Measurements from ENCODE around the gene CSF1.

The CSF1 gene

DNA sequence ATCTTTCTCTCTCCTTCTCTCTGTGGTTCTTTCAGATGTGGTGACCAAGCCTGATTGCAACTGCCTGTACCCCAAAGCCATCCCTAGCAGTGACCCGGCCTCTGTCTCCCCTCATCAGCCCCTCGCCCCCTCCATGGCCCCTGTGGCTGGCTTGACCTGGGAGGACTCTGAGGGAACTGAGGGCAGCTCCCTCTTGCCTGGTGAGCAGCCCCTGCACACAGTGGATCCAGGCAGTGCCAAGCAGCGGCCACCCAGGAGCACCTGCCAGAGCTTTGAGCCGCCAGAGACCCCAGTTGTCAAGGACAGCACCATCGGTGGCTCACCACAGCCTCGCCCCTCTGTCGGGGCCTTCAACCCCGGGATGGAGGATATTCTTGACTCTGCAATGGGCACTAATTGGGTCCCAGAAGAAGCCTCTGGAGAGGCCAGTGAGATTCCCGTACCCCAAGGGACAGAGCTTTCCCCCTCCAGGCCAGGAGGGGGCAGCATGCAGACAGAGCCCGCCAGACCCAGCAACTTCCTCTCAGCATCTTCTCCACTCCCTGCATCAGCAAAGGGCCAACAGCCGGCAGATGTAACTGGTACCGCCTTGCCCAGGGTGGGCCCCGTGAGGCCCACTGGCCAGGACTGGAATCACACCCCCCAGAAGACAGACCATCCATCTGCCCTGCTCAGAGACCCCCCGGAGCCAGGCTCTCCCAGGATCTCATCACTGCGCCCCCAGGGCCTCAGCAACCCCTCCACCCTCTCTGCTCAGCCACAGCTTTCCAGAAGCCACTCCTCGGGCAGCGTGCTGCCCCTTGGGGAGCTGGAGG, 12.7 kb downstream of the CSF1 start:
- Histone ChIP-seq H3K79me2 (ENCODE audit: insufficient read depth, low read depth) (no peaks in the 10 kb centered on the region), H3K4me2 (0 out of 2 replicates have a peak overlapping the region, but pooled peaks have one; percentile 30), H3K27me3 (ENCODE audit: insufficient read depth, low read depth) (no peaks in the 10 kb centered on the region), H3K4me3 (IDR thresholded peaks at IDR 0.05; ENCODE audit: insufficient read depth, low read depth, low read length) (peak overlapping the region; percentile 78), H4K20me1 (ENCODE audit: insufficient read depth) (no peaks in the 10 kb centered on the region), H3K27ac (no peak overlapping the region), H3K9ac (peak overlapping the region; percentile 9; the same call in 1 of the 2 replicates), H3K4me1 (ENCODE audit: low read depth, poor library complexity, severe bottlenecking) (no peaks in the 10 kb centered on the region), H3K36me3 (ENCODE audit: insufficient read depth) (no peaks in the 10 kb centered on the region), H2AFZ (ENCODE audit: low read depth) (peak overlapping the region; percentile 6; the same call in 1 of the 2 replicates)
- TF ChIP-seq, protein P1, sequence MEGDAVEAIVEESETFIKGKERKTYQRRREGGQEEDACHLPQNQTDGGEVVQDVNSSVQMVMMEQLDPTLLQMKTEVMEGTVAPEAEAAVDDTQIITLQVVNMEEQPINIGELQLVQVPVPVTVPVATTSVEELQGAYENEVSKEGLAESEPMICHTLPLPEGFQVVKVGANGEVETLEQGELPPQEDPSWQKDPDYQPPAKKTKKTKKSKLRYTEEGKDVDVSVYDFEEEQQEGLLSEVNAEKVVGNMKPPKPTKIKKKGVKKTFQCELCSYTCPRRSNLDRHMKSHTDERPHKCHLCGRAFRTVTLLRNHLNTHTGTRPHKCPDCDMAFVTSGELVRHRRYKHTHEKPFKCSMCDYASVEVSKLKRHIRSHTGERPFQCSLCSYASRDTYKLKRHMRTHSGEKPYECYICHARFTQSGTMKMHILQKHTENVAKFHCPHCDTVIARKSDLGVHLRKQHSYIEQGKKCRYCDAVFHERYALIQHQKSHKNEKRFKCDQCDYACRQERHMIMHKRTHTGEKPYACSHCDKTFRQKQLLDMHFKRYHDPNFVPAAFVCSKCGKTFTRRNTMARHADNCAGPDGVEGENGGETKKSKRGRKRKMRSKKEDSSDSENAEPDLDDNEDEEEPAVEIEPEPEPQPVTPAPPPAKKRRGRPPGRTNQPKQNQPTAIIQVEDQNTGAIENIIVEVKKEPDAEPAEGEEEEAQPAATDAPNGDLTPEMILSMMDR (conservative IDR thresholded peaks at IDR 0.05; ENCODE audit: low read depth, low read length), result peak; percentile 75

DNA sequence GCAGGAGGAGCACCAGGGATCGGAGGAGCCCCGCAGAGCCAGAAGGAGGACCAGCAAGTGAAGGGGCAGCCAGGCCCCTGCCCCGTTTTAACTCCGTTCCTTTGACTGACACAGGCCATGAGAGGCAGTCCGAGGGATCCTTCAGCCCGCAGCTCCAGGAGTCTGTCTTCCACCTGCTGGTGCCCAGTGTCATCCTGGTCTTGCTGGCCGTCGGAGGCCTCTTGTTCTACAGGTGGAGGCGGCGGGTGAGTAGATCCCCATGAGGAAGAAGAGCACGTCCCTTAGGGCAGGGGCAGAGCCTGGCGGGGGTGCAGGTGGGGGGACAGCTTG, 13.3 kb downstream of the CSF1 start:
- H3K4me3 ChIP-seq (IDR thresholded peaks at IDR 0.05; ENCODE audit: insufficient read depth, low read depth, low read length), result peak overlapping the region; percentile 78
- TF ChIP-seq, protein P1 (conservative IDR thresholded peaks at IDR 0.05; ENCODE audit: low read depth, low read length), result no peak
- H4K20me1 ChIP-seq (ENCODE audit: insufficient read depth), result no peaks in the 10 kb centered on the region
- H3K79me2 ChIP-seq (ENCODE audit: insufficient read depth, low read depth), result no peaks in the 10 kb centered on the region
- H3K27me3 ChIP-seq (ENCODE audit: insufficient read depth, low read depth), result no peaks in the 10 kb centered on the region
- no peak overlapping the region for H3K27ac ChIP-seq
- peak overlapping the region; percentile 9; the same call in 1 of the 2 replicates for H3K9ac ChIP-seq
- H2AFZ ChIP-seq (ENCODE audit: low read depth), result no peak overlapping the region; the same call in 1 of the 2 replicates
- H3K4me2 ChIP-seq, result peak overlapping the region; percentile 30; the same call in 1 of the 2 replicates
- no peaks in the 10 kb centered on the region for H3K36me3 ChIP-seq (ENCODE audit: insufficient read depth)
- H3K4me1 ChIP-seq (ENCODE audit: low read depth, poor library complexity, severe bottlenecking), result no peaks in the 10 kb centered on the region

DNA sequence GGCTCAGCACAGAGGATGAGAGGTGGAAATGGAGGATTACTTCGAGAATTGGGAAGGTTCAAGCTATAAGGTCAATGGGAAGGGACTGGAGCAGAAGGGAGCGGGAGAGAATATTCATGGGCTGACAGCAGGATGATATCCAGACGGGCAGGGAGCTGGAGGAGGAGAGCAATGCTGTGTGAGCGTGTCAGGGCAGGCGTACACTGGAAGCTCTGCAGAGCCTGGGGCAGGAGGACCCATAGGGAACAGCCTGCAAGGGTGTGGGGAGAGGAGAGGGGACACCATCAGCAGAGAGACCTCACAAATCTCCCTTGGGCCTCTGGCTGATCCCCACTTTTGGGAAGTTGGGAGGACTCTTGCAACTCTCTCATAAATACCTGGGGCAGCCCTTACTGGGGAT, 13.7 kb downstream of the CSF1 start:
- H3K4me2 ChIP-seq, result peak overlapping the region; percentile 30; the same call in 1 of the 2 replicates
- peak overlapping the region; percentile 9; the same call in 1 of the 2 replicates for H3K9ac ChIP-seq
- H2AFZ ChIP-seq (ENCODE audit: low read depth), result no peak overlapping the region
- no peaks in the 10 kb centered on the region for H3K36me3 ChIP-seq (ENCODE audit: insufficient read depth)
- no peaks in the 10 kb centered on the region for H3K27me3 ChIP-seq (ENCODE audit: insufficient read depth, low read depth)
- no peak overlapping the region for H3K27ac ChIP-seq
- no peaks in the 10 kb centered on the region for H3K79me2 ChIP-seq (ENCODE audit: insufficient read depth, low read depth)
- TF ChIP-seq, protein P1 (conservative IDR thresholded peaks at IDR 0.05; ENCODE audit: low read depth, low read length), result no peak
- H3K4me3 ChIP-seq (IDR thresholded peaks at IDR 0.05; ENCODE audit: insufficient read depth, low read depth, low read length), result peak overlapping the region; percentile 78
- H3K4me1 ChIP-seq (ENCODE audit: low read depth, poor library complexity, severe bottlenecking), result no peaks in the 10 kb centered on the region
- no peaks in the 10 kb centered on the region for H4K20me1 ChIP-seq (ENCODE audit: insufficient read depth)

DNA sequence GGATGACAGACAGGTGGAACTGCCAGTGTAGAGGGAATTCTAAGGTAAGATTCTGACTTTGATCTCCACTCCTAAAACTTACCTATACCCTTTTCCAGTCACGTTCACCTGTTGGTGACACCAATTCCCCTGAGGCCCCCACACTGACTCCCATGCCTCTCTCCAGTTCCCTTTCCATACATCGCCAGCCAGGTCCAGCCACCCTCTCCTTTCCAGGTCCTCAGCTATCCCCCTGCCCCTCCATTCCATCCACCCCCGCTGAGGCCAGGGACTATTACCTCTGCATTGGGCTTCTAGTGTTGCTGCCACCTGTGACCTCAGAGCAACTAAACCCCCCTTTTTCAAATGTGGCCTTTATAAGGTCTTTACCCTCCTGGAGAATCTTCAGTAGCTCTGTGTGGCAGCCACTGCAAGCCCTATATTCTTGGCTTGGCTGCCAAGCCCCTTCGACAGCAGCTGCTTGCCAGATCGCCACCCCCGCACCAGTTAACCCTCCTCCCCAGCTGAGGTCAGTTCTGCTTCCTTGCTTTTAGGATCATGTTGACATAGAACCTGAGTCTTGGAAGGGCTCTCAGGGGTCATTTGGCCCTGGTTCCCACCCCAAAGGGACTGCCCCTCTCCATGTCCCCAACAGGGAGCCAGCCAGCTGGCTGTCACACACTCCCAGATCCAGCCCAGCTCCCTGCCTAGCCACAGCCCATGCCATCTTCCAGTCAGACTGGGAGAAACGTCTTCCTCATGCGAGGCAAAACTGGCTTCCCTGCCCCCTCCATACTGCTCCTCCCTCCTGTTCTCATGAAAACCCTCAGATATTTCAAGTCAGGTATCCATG, 14.7 kb downstream of the CSF1 start:
- Histone ChIP-seq H3K27ac (no peak overlapping the region), H3K27me3 (ENCODE audit: insufficient read depth, low read depth) (no peaks in the 10 kb centered on the region), H3K36me3 (ENCODE audit: insufficient read depth) (no peaks in the 10 kb centered on the region)

More for the DNA sequence above, 14.7 kb downstream of the CSF1 start:
- Histone ChIP-seq H3K79me2 (ENCODE audit: insufficient read depth, low read depth) (no peaks in the 10 kb centered on the region), H3K4me1 (ENCODE audit: low read depth, poor library complexity, severe bottlenecking) (no peaks in the 10 kb centered on the region), H3K9ac (no peak overlapping the region), H2AFZ (ENCODE audit: low read depth) (no peak overlapping the region), H3K4me2 (peak overlapping the region; percentile 30; the same call in 1 of the 2 replicates), H4K20me1 (ENCODE audit: insufficient read depth) (no peaks in the 10 kb centered on the region), H3K4me3 (IDR thresholded peaks at IDR 0.05; ENCODE audit: insufficient read depth, low read depth, low read length) (no peak overlapping the region)
- TF ChIP-seq, protein P1 (conservative IDR thresholded peaks at IDR 0.05; ENCODE audit: low read depth, low read length), result no peak

Measured in KMS-11 (cell line).